ENCODE data around the gene TMEM44. TPM values are rescaled to one million over a fixed set of nuclear protein-coding genes. Genes with fewer than 3 reads are reported as not detected.
"Not testable (repeated sequence)": the region's sequence is repeated elsewhere in the genome, so short reads cannot be mapped to it uniquely, and the experiment has no call there.

The TMEM44 gene
- total RNA-seq, 3 donors from 2014 or later = 30.9 to 59.3 (median 34.1) TPM

GRCh38 chr3:194632226-194632808 lies 902 bp downstream of the TMEM44 start:
- DNase-seq = no peak
- no peak for ATAC-seq
- Histone ChIP-seq H3K4me1 (ENCODE audit: low read depth) (peaks cover 10% of the 10 kb centered on the region), H3K4me3 (no peak overlapping the region), H3K9me3 (no peaks in the 10 kb centered on the region), H3K36me3 (ENCODE audit: low read depth) (no peaks in the 10 kb centered on the region)
- intact Hi-C loops (cut with DNase I, micrococcal nuclease) = no loop called here
- TF ChIP-seq, protein P1, sequence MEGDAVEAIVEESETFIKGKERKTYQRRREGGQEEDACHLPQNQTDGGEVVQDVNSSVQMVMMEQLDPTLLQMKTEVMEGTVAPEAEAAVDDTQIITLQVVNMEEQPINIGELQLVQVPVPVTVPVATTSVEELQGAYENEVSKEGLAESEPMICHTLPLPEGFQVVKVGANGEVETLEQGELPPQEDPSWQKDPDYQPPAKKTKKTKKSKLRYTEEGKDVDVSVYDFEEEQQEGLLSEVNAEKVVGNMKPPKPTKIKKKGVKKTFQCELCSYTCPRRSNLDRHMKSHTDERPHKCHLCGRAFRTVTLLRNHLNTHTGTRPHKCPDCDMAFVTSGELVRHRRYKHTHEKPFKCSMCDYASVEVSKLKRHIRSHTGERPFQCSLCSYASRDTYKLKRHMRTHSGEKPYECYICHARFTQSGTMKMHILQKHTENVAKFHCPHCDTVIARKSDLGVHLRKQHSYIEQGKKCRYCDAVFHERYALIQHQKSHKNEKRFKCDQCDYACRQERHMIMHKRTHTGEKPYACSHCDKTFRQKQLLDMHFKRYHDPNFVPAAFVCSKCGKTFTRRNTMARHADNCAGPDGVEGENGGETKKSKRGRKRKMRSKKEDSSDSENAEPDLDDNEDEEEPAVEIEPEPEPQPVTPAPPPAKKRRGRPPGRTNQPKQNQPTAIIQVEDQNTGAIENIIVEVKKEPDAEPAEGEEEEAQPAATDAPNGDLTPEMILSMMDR (IDR thresholded peaks at IDR 0.05) = no peak

DNA sequence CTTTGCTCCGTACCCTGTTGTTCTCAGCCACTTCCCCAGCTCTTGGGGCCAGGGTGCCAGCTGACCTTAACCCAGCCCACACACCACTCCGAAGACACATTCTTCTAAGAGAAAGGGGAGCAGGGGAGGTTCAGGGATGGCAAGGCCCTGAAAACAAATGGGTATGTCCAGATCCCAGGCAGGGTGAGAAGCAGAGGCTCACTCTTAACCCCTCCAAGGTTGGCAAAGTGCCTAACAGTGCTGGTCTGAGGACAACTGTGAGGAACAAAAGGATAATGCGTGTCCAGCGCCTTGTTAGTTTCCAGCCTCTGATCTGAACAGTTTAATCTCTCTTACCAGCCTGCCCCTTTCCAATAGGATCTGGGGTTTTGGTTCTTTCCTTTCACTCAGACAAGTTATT lies 1.5 kb downstream of the TMEM44 start:
- H3K4me3 ChIP-seq = no peak overlapping the region
- no peak for ATAC-seq
- TF ChIP-seq, protein P1 (IDR thresholded peaks at IDR 0.05) = no peak

DNA sequence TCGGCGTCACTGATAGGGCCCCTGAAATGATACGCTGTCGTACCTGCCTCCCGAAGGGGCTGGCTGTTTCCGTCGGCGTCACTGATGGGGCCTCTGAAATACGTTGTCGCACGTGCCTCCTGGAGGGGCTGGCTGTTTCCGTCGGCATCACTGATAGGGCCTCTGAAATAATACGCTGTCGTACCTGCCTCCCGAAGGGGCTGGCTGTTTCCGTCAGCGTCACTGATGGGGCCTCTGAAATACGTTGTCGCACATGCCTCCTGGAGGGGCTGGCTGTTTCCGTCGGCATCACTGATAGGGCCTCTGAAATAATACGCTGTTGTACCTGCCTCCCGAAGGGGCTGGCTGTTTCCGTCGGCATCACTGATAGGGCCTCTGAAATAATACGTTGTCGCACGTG lies 2.5 kb downstream of the TMEM44 start:
- H3K36me3 ChIP-seq (ENCODE audit: low read depth); intact Hi-C loops (cut with DNase I, micrococcal nuclease); DNase-seq; H3K4me3 ChIP-seq; H3K4me1 ChIP-seq (ENCODE audit: low read depth); H3K9me3 ChIP-seq; ATAC-seq: not testable (repeated sequence)

More for the DNA sequence above, 1.5 kb downstream of the TMEM44 start:
- intact Hi-C loops (cut with DNase I, micrococcal nuclease) = no loop called here
- Histone ChIP-seq H3K4me1 (ENCODE audit: low read depth) (peaks cover 10% of the 10 kb centered on the region), H3K36me3 (ENCODE audit: low read depth) (no peaks in the 10 kb centered on the region), H3K9me3 (no peaks in the 10 kb centered on the region)
- no peak for DNase-seq

- H3K36me3 ChIP-seq (ENCODE audit: low read depth) = no peaks in the 10 kb centered on the region
- DNase-seq (no peak), ATAC-seq (no peak)
- TF ChIP-seq, protein P1 (IDR thresholded peaks at IDR 0.05) = no peak
- H3K9me3 ChIP-seq = no peaks in the 10 kb centered on the region
- no peak overlapping the region for H3K4me3 ChIP-seq
- H3K4me1 ChIP-seq (ENCODE audit: low read depth) = peaks cover 8% of the 10 kb centered on the region
- intact Hi-C loops (cut with DNase I, micrococcal nuclease) = no loop called here
These were observed 8.3 kb downstream of the TMEM44 start for GRCh38 chr3:194624956-194625355.

DNA sequence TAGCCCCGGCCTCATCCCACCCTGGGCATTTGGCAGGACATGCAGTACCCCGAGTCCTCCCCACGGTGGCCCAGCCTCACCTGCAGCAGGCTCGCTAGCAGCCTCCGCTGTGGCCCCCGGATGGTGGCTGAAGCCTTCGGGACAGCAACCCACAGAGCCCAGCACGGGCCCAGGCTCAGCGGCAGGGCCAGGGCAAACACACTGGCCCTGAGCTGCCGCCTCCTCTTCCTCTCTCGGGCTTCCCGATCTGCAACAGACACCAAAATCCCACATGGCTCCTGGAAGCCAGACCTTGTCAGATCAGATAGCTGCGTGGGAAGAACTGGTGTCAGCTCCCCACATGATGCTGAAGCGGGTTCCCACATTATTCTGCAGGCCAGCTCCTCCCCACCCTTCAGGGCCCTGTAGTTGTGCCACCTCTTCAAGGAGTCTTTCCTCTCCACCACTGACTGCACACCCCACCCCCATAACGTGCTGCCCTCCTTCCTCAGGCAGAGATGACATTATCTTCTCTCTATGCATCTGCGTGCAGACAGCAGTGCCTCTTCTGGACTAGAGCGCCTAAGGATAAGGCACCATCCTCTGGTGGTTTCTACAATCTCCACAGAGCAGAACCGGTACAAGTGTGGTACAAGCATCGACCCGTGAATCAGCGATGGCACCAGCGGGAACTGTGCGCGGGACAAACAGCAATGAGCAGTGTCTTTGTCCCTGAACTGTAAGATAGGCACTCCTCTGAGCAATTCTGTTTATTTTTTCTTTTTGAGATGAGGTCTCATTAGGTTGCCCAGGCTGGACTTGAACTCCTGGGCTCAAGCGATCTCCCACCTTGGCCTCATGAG lies 9.5 kb downstream of the TMEM44 start:
- peaks cover 8% of the 10 kb centered on the region for H3K4me1 ChIP-seq (ENCODE audit: low read depth)
- no peak overlapping the region for H3K4me3 ChIP-seq
- DNase-seq = no peak
- no peaks in the 10 kb centered on the region for H3K36me3 ChIP-seq (ENCODE audit: low read depth)
- no peak for ATAC-seq
- TF ChIP-seq, protein P1 (IDR thresholded peaks at IDR 0.05) = no peak
- H3K9me3 ChIP-seq = no peaks in the 10 kb centered on the region
- intact Hi-C loops (cut with DNase I, micrococcal nuclease) = no loop called here

- peaks cover 8% of the 10 kb centered on the region for H3K4me1 ChIP-seq (ENCODE audit: low read depth)
- H3K9me3 ChIP-seq = no peaks in the 10 kb centered on the region
- H3K4me3 ChIP-seq = no peak overlapping the region
- DNase-seq (no peak), ATAC-seq (no peak)
- TF ChIP-seq, protein P1 (IDR thresholded peaks at IDR 0.05) = no peak
- intact Hi-C loops (cut with DNase I, micrococcal nuclease) = no loop called here
- no peaks in the 10 kb centered on the region for H3K36me3 ChIP-seq (ENCODE audit: low read depth)
These were observed 10.4 kb downstream of the TMEM44 start for GRCh38 chr3:194622621-194623340.
